ENCODE results near the gene EN1.
A peak's percentile ranks its signal among the peaks of the same experiment; 100 is the strongest.

The EN1 gene

DNA sequence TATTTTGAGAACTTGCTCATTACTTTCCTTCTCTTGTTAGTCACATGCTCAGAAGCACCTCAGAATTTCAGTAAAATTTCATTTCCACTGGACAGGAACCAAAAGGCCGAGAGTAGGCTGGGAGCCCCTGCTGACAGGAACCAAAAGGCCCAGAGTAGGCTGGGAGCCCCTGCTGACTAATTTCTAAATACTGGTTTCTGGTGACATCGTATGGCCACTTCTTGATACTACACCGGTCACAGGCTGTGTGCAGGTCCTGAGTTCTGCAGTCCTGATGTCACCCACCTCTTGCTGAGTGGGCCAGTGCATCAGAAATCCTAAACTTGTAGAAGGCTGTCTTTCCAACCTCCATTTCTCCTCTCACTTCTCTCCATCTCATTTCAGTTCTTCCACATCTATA lies 17.7 kb upstream of the EN1 start:
- H3K27ac ChIP-seq, result no peak overlapping the region
- intact Hi-C loops (cut with DNase I; ENCODE audit: low total_unique reads), result no loop called here
- TF ChIP-seq, protein P1, sequence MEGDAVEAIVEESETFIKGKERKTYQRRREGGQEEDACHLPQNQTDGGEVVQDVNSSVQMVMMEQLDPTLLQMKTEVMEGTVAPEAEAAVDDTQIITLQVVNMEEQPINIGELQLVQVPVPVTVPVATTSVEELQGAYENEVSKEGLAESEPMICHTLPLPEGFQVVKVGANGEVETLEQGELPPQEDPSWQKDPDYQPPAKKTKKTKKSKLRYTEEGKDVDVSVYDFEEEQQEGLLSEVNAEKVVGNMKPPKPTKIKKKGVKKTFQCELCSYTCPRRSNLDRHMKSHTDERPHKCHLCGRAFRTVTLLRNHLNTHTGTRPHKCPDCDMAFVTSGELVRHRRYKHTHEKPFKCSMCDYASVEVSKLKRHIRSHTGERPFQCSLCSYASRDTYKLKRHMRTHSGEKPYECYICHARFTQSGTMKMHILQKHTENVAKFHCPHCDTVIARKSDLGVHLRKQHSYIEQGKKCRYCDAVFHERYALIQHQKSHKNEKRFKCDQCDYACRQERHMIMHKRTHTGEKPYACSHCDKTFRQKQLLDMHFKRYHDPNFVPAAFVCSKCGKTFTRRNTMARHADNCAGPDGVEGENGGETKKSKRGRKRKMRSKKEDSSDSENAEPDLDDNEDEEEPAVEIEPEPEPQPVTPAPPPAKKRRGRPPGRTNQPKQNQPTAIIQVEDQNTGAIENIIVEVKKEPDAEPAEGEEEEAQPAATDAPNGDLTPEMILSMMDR (IDR thresholded peaks at IDR 0.05), result peak; percentile 39 to 45
- no peaks in the 10 kb centered on the region for H3K36me3 ChIP-seq
- no peak overlapping the region for H3K4me3 ChIP-seq
- H3K4me1 ChIP-seq, result no peaks in the 10 kb centered on the region
- peaks cover 0 to 24% of the 10 kb centered on the region in 2 donors for H3K27me3 ChIP-seq
- no peak for DNase-seq
- H3K9me3 ChIP-seq, result no peaks in the 10 kb centered on the region

DNA sequence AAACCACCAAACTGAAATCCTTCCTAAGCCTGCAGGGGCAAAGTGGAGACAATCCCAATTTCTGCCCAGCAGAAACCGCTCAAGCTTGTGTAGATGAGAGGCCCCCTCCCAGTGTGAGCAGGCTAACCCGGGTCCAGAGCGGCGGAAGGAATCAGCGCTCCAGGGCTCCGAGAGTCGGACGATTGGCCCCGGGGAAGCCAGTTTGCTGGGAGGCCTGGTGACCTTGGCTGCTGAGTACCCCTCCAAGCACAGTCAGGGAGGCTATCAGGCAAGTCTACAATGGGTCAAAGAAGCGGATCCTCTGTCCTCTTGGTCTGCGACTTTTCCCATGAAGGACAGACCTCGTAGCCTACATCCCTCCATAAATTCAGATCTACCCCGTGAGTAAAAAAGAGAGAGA lies 16.8 kb upstream of the EN1 start:
- H3K4me3 ChIP-seq, result no peak overlapping the region
- H3K36me3 ChIP-seq, result no peaks in the 10 kb centered on the region
- H3K9me3 ChIP-seq, result no peaks in the 10 kb centered on the region
- DNase-seq, result no peak
- intact Hi-C loops (cut with DNase I; ENCODE audit: low total_unique reads), result no loop called here
- peaks cover 0 to 31% of the 10 kb centered on the region in 2 donors for H3K27me3 ChIP-seq
- TF ChIP-seq, protein P1 (IDR thresholded peaks at IDR 0.05), result no peak
- no peak overlapping the region for H3K27ac ChIP-seq
- no peaks in the 10 kb centered on the region for H3K4me1 ChIP-seq

DNA sequence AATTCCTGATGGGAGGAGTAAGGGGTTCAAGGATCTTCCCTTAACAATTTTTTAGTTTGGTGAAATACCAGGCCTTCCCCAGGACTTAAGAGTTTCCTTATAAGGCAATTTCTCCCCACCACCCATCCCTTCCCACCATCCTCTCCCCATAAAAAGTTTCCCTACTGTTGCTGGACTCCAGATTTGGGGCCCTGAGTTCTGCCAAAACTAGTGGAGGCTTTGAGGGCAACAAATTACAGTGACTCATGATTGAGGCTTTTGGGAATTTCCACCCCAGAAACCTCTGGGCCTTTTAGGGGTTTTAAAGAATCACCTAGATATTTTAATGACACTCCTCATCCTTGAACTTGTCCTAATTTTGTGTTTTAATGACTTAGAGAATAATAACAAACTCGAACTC lies 14.3 kb upstream of the EN1 start:
- peaks cover 0 to 17% (median 16%) of the 10 kb centered on the region in 4 donors for H3K4me1 ChIP-seq
- no peak for DNase-seq
- H3K27ac ChIP-seq, result no peak overlapping the region
- intact Hi-C loops (cut with DNase I; ENCODE audit: low total_unique reads), result no loop called here
- H3K36me3 ChIP-seq, result no peaks in the 10 kb centered on the region
- TF ChIP-seq, protein P1 (IDR thresholded peaks at IDR 0.05), result no peak
- peaks cover 0 to 56% of the 10 kb centered on the region in 2 donors for H3K27me3 ChIP-seq
- no peaks in the 10 kb centered on the region for H3K9me3 ChIP-seq
- H3K4me3 ChIP-seq, result no peak overlapping the region

DNA sequence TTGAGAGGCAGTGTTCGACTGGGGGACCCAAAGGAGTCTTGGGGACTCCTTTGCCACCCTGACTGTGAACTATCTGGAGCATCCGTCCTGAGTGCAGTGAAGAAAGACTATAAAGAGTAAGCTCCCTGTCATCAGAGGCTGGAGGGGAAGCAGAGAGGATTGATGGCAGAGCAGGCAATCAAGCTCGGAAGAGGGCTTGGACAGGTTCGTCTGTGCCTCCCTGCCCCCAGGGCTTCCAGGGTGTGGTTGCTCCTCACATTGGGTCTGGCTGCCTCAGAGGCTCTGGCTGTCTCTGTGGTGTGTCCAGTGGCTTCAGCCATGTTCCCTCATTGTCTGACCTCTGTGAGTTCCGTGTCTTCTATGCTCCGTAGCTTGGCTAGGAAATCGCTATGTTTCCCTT lies 13.8 kb upstream of the EN1 start:
- Histone ChIP-seq H3K4me1 (peaks cover 0 to 21% (median 17%) of the 10 kb centered on the region in 4 donors), H3K36me3 (no peaks in the 10 kb centered on the region), H3K4me3 (no peak overlapping the region), H3K9me3 (no peaks in the 10 kb centered on the region), H3K27ac (no peak overlapping the region), H3K27me3 (peaks cover 0 to 60% of the 10 kb centered on the region in 2 donors)
- no peak for DNase-seq
- TF ChIP-seq, protein P1 (IDR thresholded peaks at IDR 0.05), result no peak
- intact Hi-C loops (cut with DNase I; ENCODE audit: low total_unique reads), result no loop called here

DNA sequence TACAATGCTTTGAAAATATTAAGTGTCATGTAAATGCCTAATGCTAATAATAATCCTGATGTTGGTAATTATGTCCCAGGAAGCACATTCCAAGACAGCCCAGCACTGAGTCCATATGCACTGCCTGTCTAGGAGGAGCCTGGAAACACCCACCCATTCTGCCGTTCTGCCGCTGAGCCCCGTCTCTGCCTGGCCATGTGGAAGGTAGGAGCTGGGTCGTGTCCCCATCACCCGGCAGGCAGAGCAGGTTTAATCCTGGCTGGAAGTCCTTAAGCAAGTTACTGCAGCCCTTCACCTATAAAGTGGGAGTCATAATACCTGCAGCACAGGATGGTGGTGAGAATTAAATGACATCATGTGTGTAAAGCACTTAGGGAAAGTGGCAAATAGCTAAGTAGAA lies 13.1 kb upstream of the EN1 start:
- no peak overlapping the region for H3K27ac ChIP-seq
- H3K36me3 ChIP-seq, result no peaks in the 10 kb centered on the region
- TF ChIP-seq, protein P1 (IDR thresholded peaks at IDR 0.05), result no peak
- intact Hi-C loops (cut with DNase I; ENCODE audit: low total_unique reads), result no loop called here
- H3K4me1 ChIP-seq, result peaks cover 0 to 27% (median 23%) of the 10 kb centered on the region in 4 donors
- no peak for DNase-seq
- peaks cover 0 to 68% of the 10 kb centered on the region in 2 donors for H3K27me3 ChIP-seq
- H3K9me3 ChIP-seq, result no peaks in the 10 kb centered on the region
- H3K4me3 ChIP-seq, result no peak overlapping the region
